NCI-H2171 (cell line): ENCODE measurements around the gene ADAMTSL4.
"Not testable (repeated sequence)": the region's sequence is repeated elsewhere in the genome, so short reads cannot be mapped to it uniquely, and the experiment has no call there.

Source experiments
- DNase-seq: peaks from one replicate; lab custom pipeline; 2025; lab: John Stamatoyannopoulos, UW

Gene ADAMTSL4

GRCh38 chr1:150567717-150568593, 18.7 kb downstream of the ADAMTSL4 start:
- peak; percentile 76 for DNase-seq

GRCh38 chr1:150568594-150568966, 19.4 kb downstream of the ADAMTSL4 start:
- DNase-seq: no peak

- DNase-seq: no peak
Measured at GRCh38 chr1:150572918-150573647, 23.9 kb downstream of the ADAMTSL4 start.

GRCh38 chr1:150573648-150574071, 24.5 kb downstream of the ADAMTSL4 start:
- DNase-seq: not testable (repeated sequence)

- no peak for DNase-seq
Measured at GRCh38 chr1:150574260-150575071, 25.3 kb downstream of the ADAMTSL4 start.

GRCh38 chr1:150575072-150575489, 25.9 kb downstream of the ADAMTSL4 start:
- DNase-seq: no peak

GRCh38 chr1:150575518-150576366, 26.5 kb downstream of the ADAMTSL4 start:
- no peak for DNase-seq

- DNase-seq: no peak
Measured at GRCh38 chr1:150576367-150576711, 27.1 kb downstream of the ADAMTSL4 start.

GRCh38 chr1:150576794-150577556, 27.8 kb downstream of the ADAMTSL4 start:
- no peak for DNase-seq

GRCh38 chr1:150577557-150578271, 28.5 kb downstream of the ADAMTSL4 start:
- DNase-seq: no peak

- DNase-seq: peak; percentile 17
Measured at GRCh38 chr1:150578272-150579109, 29.3 kb downstream of the ADAMTSL4 start.

- DNase-seq: peak; percentile 91
Measured at GRCh38 chr1:150579110-150579944, 30.1 kb downstream of the ADAMTSL4 start, which contains the start of gene MCL1. Gene MCL1 (minus strand): TSS chr1:150579610. CDS start chr1:150579530, 80 bp downstream.

GRCh38 chr1:150579945-150580642, 30.9 kb downstream of the ADAMTSL4 start:
- DNase-seq: no peak

GRCh38 chr1:150580966-150581365, 31.8 kb downstream of the ADAMTSL4 start:
- not testable (repeated sequence) for DNase-seq

GRCh38 chr1:150581437-150581836, 32.2 kb downstream of the ADAMTSL4 start:
- not testable (repeated sequence) for DNase-seq

GRCh38 chr1:150581962-150582361, 32.8 kb downstream of the ADAMTSL4 start:
- not testable (repeated sequence) for DNase-seq

- DNase-seq: no peak
Measured at GRCh38 chr1:150582371-150582770, 33.2 kb downstream of the ADAMTSL4 start.
